Sigmoid colon (tissue), 4 donors: ENCODE results near the gene HECTD4.

Experiments used
- POLR2A ChIP-seq, 2 donors: fragments of 450-650 bp; IDR thresholded peaks; one replicate each; pipeline ENCODE4 v1.6.1; 2016; ENCODE audit warnings: antibody characterized with exemption in 2 of 2, mild to moderate bottlenecking in 2 of 2, moderate library complexity in 2 of 2
- POLR2AphosphoS5 ChIP-seq, 4 donors: sonication (generic); formaldehyde crosslinking; IDR thresholded peaks; one replicate each; pipeline ENCODE4 v1.6.1; 2017; ENCODE audit warnings: antibody characterized with exemption in 4 of 4
- TF ChIP-seq, protein P1 (sequence below), 4 experiments: fragments of 450-650 bp in 3 of 4; fragments of 200-600 bp in 1 of 4; IDR thresholded peaks; one replicate each; pipeline ENCODE4 v1.5.1; 2016 to 2019; ENCODE audit warnings: antibody characterized with exemption in 4 of 4, mild to moderate bottlenecking in 3 of 4, moderate library complexity in 2 of 4

DNA sequence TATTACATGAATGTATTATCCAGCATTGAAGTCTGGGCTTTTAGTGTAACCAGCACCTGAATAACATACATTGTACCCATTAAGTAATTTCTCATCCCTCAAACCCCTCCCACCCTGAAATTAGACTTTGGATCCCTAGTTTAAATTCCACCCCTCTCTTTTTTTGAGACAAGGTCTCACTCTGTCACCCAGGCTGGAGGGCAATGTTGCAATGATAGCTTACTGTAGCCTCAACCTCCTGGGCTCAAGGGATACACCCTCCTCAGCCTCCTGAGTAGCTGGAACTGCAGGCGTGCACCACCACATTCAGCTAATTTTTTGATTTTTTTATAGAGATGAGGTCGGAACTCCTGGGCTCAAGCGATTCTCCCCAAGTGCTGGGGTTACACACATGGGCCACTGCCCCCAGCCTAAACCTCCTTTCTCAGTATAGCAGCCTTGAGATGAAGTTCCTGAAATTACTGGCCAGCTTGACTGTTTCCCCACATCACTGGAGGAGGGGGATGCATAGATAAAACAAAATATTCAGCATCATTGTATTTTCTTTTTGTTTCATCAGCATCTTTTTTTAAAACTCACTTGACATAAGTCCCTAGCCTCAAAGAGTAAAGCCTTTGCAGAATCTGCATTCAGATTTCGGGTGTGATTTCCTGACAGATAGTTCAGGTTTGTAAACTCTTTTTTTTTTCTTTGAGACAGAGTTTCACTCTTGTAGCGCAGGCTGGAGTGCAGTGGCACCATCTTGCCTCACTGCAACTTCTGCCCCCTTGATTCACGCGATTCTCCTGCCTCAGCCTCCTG is 43.6 kb upstream of the HECTD4 start:
- TF ChIP-seq POLR2A (IDR thresholded peaks at IDR 0.05): no peak
- TF ChIP-seq, protein P1, sequence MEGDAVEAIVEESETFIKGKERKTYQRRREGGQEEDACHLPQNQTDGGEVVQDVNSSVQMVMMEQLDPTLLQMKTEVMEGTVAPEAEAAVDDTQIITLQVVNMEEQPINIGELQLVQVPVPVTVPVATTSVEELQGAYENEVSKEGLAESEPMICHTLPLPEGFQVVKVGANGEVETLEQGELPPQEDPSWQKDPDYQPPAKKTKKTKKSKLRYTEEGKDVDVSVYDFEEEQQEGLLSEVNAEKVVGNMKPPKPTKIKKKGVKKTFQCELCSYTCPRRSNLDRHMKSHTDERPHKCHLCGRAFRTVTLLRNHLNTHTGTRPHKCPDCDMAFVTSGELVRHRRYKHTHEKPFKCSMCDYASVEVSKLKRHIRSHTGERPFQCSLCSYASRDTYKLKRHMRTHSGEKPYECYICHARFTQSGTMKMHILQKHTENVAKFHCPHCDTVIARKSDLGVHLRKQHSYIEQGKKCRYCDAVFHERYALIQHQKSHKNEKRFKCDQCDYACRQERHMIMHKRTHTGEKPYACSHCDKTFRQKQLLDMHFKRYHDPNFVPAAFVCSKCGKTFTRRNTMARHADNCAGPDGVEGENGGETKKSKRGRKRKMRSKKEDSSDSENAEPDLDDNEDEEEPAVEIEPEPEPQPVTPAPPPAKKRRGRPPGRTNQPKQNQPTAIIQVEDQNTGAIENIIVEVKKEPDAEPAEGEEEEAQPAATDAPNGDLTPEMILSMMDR (IDR thresholded peaks at IDR 0.05): no peak
- TF ChIP-seq POLR2AphosphoS5 (IDR thresholded peaks at IDR 0.05): no peak
